SK-N-SH (cell line): ENCODE data around the gene SEC16A. TPM values are rescaled to one million over a fixed set of nuclear protein-coding genes. Genes with fewer than 3 reads are reported as not detected.

Experiments used
- CTCF ChIA-PET: fragments of 300-600, 350-600 bp; formaldehyde crosslinking; extraction: SDS; loops from one replicate; lab custom pipeline; 2021; lab: Yijun Ruan, JAX
- POLR2A ChIA-PET: fragments of 350-600 bp; sonication (Branson Sonifier 250); formaldehyde crosslinking; extraction: SDS; loops from one replicate; lab custom pipeline; 2020; ENCODE audit warnings: antibody characterized with exemption, inconsistent platforms; lab: Yijun Ruan, JAX
- DNase-seq: peaks from one replicate; pipeline ENCODE4 v3.0.0; 2012
- H2AFZ ChIP-seq: fragments of 200-600 bp; sonication (generic); 2 replicates; pipeline ENCODE4 v1.8.1; 2016; ENCODE audit warnings: antibody characterized with exemption, mild to moderate bottlenecking, low read depth
- H3F3A ChIP-seq: fragments of 200-600 bp; sonication (generic); replicated peaks from 2 replicates; pipeline ENCODE3; 2016; ENCODE audit warnings: antibody characterized with exemption, mild to moderate bottlenecking; ENCODE audit not compliant: insufficient read depth
- H3K27ac ChIP-seq, 2 experiments: fragments of 200-500 bp in 1 of 2; fragments of 200-600 bp in 1 of 2; sonication (Bioruptor generic) in 1 of 2; sonication (generic), shearing (Covaris generic) in 1 of 2; 2 replicates each; pipeline versions ENCODE4 v1.5.1 to v1.6.1; 2014 to 2016; ENCODE audit warnings: low read depth in 2 of 2, inconsistent platforms in 1 of 2, low read length in 1 of 2, mild to moderate bottlenecking in 1 of 2, mixed read lengths in 1 of 2
- H3K27me3 ChIP-seq: fragments of 200-600 bp; sonication (generic), shearing (Covaris generic); 2 replicates; pipeline ENCODE4 v1.6.1; 2016; ENCODE audit warnings: mixed run types; ENCODE audit not compliant: insufficient read depth
- H3K36me3 ChIP-seq, 2 experiments: fragments of 200-500 bp in 1 of 2; fragments of 200-600 bp in 1 of 2; sonication (Bioruptor generic) in 1 of 2; sonication (generic) in 1 of 2; replicated peaks in 1 of 2; 2 replicates each; pipeline versions ENCODE3 to v1.5.1; 2014 to 2016; ENCODE audit warnings: low read length in 1 of 2, mild to moderate bottlenecking in 1 of 2; ENCODE audit not compliant: insufficient read depth in 2 of 2, control insufficient read depth in 1 of 2
- H3K4me1 ChIP-seq, 2 experiments: fragments of 200-500 bp in 1 of 2; fragments of 200-600 bp in 1 of 2; sonication (Bioruptor generic) in 1 of 2; sonication (generic), shearing (Covaris generic) in 1 of 2; 2 replicates each; pipeline versions ENCODE4 v1.5.1 to v1.6.1; 2014 to 2016; ENCODE audit warnings: low read depth in 1 of 2, low read length in 1 of 2, mixed run types in 1 of 2; ENCODE audit not compliant: insufficient read depth in 2 of 2, control insufficient read depth in 1 of 2
- H3K4me2 ChIP-seq: fragments of 200-600 bp; sonication (generic), shearing (Covaris generic); 2 replicates; pipeline ENCODE4 v1.6.1; 2017; ENCODE audit warnings: mixed run types
- H3K4me3 ChIP-seq, 2 experiments: fragments of 200-500 bp in 1 of 2; fragments of 200-600 bp in 1 of 2; sonication (Bioruptor generic) in 1 of 2; sonication (generic), shearing (Covaris generic) in 1 of 2; 2 replicates each; pipeline versions ENCODE4 v1.5.1 to v1.8.1; 2014 to 2016; ENCODE audit warnings: low read depth in 2 of 2, inconsistent platforms in 1 of 2, low read length in 1 of 2, mild to moderate bottlenecking in 1 of 2, mixed read lengths in 1 of 2, moderate library complexity in 1 of 2
- H3K79me2 ChIP-seq: fragments of 200-600 bp; sonication (generic); 2 replicates; pipeline ENCODE4 v1.8.1; 2017; ENCODE audit warnings: mild to moderate bottlenecking; ENCODE audit not compliant: insufficient read depth
- H3K9ac ChIP-seq: fragments of 200-600 bp; sonication (generic); 2 replicates; pipeline ENCODE4 v1.6.1; 2017; ENCODE audit warnings: mixed run types
- H3K9me2 ChIP-seq: fragments of 200-600 bp; sonication (generic); 2 replicates; pipeline ENCODE4 v1.6.1; 2017; ENCODE audit warnings: mixed run types
- H3K9me3 ChIP-seq: fragments of 200-600 bp; sonication (generic); 2 replicates; pipeline ENCODE4 v1.6.1; 2017; ENCODE audit warnings: mixed run types, mild to moderate bottlenecking, moderate library complexity
- H4K20me1 ChIP-seq: fragments of 200-600 bp; sonication (generic); 2 replicates; pipeline ENCODE4 v1.6.1; 2017; ENCODE audit warnings: mild to moderate bottlenecking, mixed run types; ENCODE audit not compliant: insufficient read depth
- ELF1 ChIP-seq: IDR thresholded peaks from 2 replicates; pipeline ENCODE4 v1.4.0; 2012
- FOSL2 ChIP-seq: IDR thresholded peaks from 2 replicates; pipeline ENCODE4 v1.4.0; 2012; ENCODE audit warnings: low read depth, mild to moderate bottlenecking, moderate library complexity, borderline replicate concordance
- GABPA ChIP-seq: IDR thresholded peaks from 2 replicates; pipeline ENCODE4 v1.4.0; 2012; ENCODE audit warnings: low read depth, mild to moderate bottlenecking
- GATA2 ChIP-seq: sonication (generic); formaldehyde crosslinking; IDR thresholded peaks from 2 replicates; pipeline ENCODE4 v1.5.0; 2020; ENCODE audit warnings: mild to moderate bottlenecking, missing genetic modification reagents
- MEF2A ChIP-seq: IDR thresholded peaks from 2 replicates; pipeline ENCODE4 v1.4.0; 2012; ENCODE audit warnings: low read depth, borderline replicate concordance
- MXI1 ChIP-seq: IDR thresholded peaks from 2 replicates; pipeline ENCODE4 v1.6.1; 2012; ENCODE audit warnings: mild to moderate bottlenecking, low read depth, low read length, improper control_type of control experiment
- NFIC ChIP-seq: IDR thresholded peaks from 2 replicates; pipeline ENCODE4 v1.4.0; 2012; ENCODE audit warnings: borderline replicate concordance
- NRF1 ChIP-seq: IDR thresholded peaks from 2 replicates; pipeline ENCODE4 v1.6.1; 2012; ENCODE audit warnings: low read depth, mild to moderate bottlenecking, low read length
- REST ChIP-seq: IDR thresholded peaks from 2 replicates; pipeline ENCODE4 v1.6.1; 2012; ENCODE audit warnings: mild to moderate bottlenecking, low read depth, low read length, moderate library complexity
- RXRA ChIP-seq: IDR thresholded peaks from 2 replicates; pipeline ENCODE4 v1.4.0; 2012; ENCODE audit warnings: low read depth, mild to moderate bottlenecking, borderline replicate concordance
- SIN3A ChIP-seq: IDR thresholded peaks from 2 replicates; pipeline ENCODE4 v1.6.1; 2012; ENCODE audit warnings: low read depth, mild to moderate bottlenecking, low read length, moderate library complexity, borderline replicate concordance
- TAF1 ChIP-seq: IDR thresholded peaks from 2 replicates; pipeline ENCODE4 v1.6.1; 2012; ENCODE audit warnings: low read depth, mild to moderate bottlenecking, low read length, moderate library complexity, borderline replicate concordance
- TEAD4 ChIP-seq: IDR thresholded peaks from 2 replicates; pipeline ENCODE4 v1.4.0; 2012; ENCODE audit warnings: mild to moderate bottlenecking, borderline replicate concordance; ENCODE audit not compliant: insufficient read depth
- WGBS: methylation state at CpG from one replicate; pipeline ENCODE4 v1.1.6; 2017; ENCODE audit warnings: low lambda C conversion rate; 5-methylcytosine and 5-hydroxymethylcytosine counted together
- polyA plus RNA-seq, 3 experiments: library from polyadenylated mRNA; depleted of rRNA; stranded (reverse); fragments of >200 nt; gene quantifications; 2 replicates each; pipeline ENCODE4 v1.2.3, GENCODE V29; 2012
- TF ChIP-seq, protein P1 (sequence below): IDR thresholded peaks from 2 replicates; pipeline ENCODE4 v1.4.0; 2012; ENCODE audit warnings: low read depth, borderline replicate concordance

SEC16A gene
- polyA plus RNA-seq, 1 of the 3 experiments (the other 2 are of a cell fraction): 25.9 TPM

DNA sequence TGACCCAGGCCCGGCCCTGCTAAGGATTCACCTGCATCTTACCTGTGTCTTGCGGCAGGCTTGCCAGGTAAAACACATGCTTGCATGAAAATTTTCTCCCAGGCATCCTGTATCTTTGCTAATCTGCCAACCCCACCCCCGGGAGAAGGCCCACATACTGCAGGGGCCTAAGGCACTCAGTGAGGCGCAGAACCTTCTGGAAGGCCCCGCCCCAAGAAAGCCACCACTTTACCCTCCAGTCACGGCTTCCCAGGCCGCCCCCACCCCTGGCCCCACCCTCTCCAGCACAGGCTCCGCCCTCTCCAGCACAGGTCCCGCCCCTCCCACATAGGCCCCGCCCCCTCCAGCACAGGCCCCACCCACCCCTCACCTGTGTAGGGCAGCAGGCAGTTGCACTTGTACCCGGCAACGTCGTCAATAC is 29.8 kb upstream of the SEC16A start:
- ChIA-PET CTCF (interaction anchor here (0.9 kb wide), 1 partner anchor 17 kb away, joined by 3 read pairs; no protein-coding TSS in a partner anchor), POLR2A (no interaction called here)
- TF ChIP-seq TAF1: no peak
- TF ChIP-seq NFIC: no peak
- TF ChIP-seq, protein P1, sequence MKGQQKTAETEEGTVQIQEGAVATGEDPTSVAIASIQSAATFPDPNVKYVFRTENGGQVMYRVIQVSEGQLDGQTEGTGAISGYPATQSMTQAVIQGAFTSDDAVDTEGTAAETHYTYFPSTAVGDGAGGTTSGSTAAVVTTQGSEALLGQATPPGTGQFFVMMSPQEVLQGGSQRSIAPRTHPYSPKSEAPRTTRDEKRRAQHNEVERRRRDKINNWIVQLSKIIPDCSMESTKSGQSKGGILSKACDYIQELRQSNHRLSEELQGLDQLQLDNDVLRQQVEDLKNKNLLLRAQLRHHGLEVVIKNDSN: no peak
- no peak for TF ChIP-seq SIN3A
- TF ChIP-seq MXI1: no peak
- no peak for TF ChIP-seq RXRA
- TF ChIP-seq MEF2A: no peak
- no peak for TF ChIP-seq GABPA
- no peak for TF ChIP-seq TEAD4
- no peak for TF ChIP-seq GATA2
- no peak for TF ChIP-seq ELF1
- TF ChIP-seq FOSL2: no peak
- no peak for TF ChIP-seq NRF1
- TF ChIP-seq REST: no peak
- Histone ChIP-seq H4K20me1 (no peaks in the 10 kb centered on the region), H3K4me1 (peaks cover 0 to 5% of the 10 kb centered on the region in 2 experiments; a peak in 1 of 4 replicates), H3K9ac (no peak overlapping the region), H3K36me3 (peaks cover 6 to 68% of the 10 kb centered on the region in 2 experiments), H3K9me2 (no peaks in the 10 kb centered on the region), H3K4me3 (no peak overlapping the region), H3K4me2 (no peak overlapping the region), H3K79me2 (no peaks in the 10 kb centered on the region), H2AFZ (no peak overlapping the region), H3K27ac (no peak overlapping the region; a peak in 1 of 4 replicates), H3F3A (no peaks in the 10 kb centered on the region), H3K27me3 (no peaks in the 10 kb centered on the region), H3K9me3 (no peaks in the 10 kb centered on the region)
- WGBS: 88% methylated on average over 8 of the region's 13 CpGs
- DNase-seq: peak; percentile 89
